ENCODE data around the gene MAML3. TPM values are rescaled to one million over a fixed set of nuclear protein-coding genes. Genes with fewer than 3 reads are reported as not detected.
A peak's percentile ranks its signal among the peaks of the same experiment; 100 is the strongest.

The MAML3 gene
- total and polyA plus RNA-seq, 2 of the 13 experiments (the other 11 are each of a cell fraction or from before 2014, with no cell fraction given): 0.05 to 0.13 TPM

DNA sequence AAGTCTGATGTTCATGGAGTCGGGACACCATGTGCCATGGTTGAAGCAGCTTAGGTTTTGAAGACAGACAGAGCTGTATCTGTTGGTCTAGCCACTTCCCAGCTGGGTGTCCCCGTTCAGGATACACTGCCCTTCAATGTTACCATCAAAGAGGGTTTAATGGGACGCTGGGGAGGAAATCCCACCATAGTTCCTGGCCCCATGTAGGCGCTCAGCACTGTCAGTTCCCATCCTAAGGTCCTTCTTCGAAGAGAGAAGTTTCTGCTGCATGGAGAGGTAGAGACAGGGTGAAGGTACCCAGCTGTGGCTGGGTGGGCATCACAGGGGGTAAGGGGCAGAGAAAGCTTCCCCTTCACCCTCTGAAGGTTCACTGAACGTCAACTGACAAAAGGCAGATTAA lies 484.6 kb downstream of the MAML3 start:
- Histone ChIP-seq H3K79me2 (ENCODE audit: insufficient read depth, low read length) (peaks cover 89% of the 10 kb centered on the region), H2AFZ (ENCODE audit: low read length) (no peak overlapping the region), H3K27me3 (ENCODE audit: control insufficient read depth in 1 of 2, insufficient read depth in 2 of 2, low read length in 2 of 2) (no peaks in the 10 kb centered on the region; a peak in 1 of 5 replicates), H3K4me1 (ENCODE audit: insufficient read depth, low read length) (peaks cover 82% of the 10 kb centered on the region), H3K4me2 (ENCODE audit: low read depth, low read length) (peak overlapping the region; percentile 86), H3K36me3 (replicated peaks in 1 of 2; ENCODE audit: control insufficient read depth in 1 of 2, insufficient read depth in 2 of 2, low read length in 2 of 2) (peaks cover 13 to 32% of the 10 kb centered on the region in 2 experiments), H3K9me3 (ENCODE audit: low read length) (no peaks in the 10 kb centered on the region), H3K4me3 (replicated peaks in 1 of 3; ENCODE audit: insufficient read depth in 1 of 3, low read depth in 2 of 3, low read length in 3 of 3) (peak overlapping the region; percentile 75 to 81 (median 79)), H4K20me1 (ENCODE audit: insufficient read depth, low read length) (peaks cover 56% of the 10 kb centered on the region), H3K9ac (ENCODE audit: insufficient read depth, low read depth, low read length) (peak overlapping the region; percentile 94; the same call in 1 of the 2 replicates), H3K27ac (ENCODE audit: extremely low read length, insufficient read depth, low read length) (peak overlapping the region; percentile 34)
- intact Hi-C loops (cut with micrococcal nuclease; ENCODE audit: unreplicated experiment) (loop anchor here (5.0 to 10.0 kb wide), 2 partner anchors 175 to 483 kb away; partner anchors contain the start of gene MAML3), in situ Hi-C loops (cut with HindIII; ENCODE audit: extremely low pct_ligation_motif_present, low pct_unique_long_range_greater_than_20kb) (no loop called here)
- no peak for DNase-seq (ENCODE audit: low spot score)
- TF ChIP-seq SP5 (CRISPR knock-in tag; IDR thresholded peaks at IDR 0.05; ENCODE audit: borderline replicate concordance, low read depth) (no peak), KLF12 (CRISPR knock-in tag; IDR thresholded peaks at IDR 0.05; ENCODE audit: borderline replicate concordance) (no peak), ZC3H13 (CRISPR knock-in tag; IDR thresholded peaks at IDR 0.05) (no peak), ZNF572 (CRISPR knock-in tag; IDR thresholded peaks at IDR 0.05) (0 out of 2 replicates have a peak, but pooled peaks have one; percentile 49), ZNF501 (CRISPR knock-in tag; IDR thresholded peaks at IDR 0.05) (peak; percentile 69; the same call in 1 of the 2 replicates), PCBP2 (optimal IDR thresholded peaks at IDR 0.05; ENCODE audit: low read depth, low read length, poor library complexity, severe bottlenecking) (no peak), TGIF2 (CRISPR knock-in tag; IDR thresholded peaks at IDR 0.05) (no peak), ZSCAN31 (CRISPR knock-in tag; IDR thresholded peaks at IDR 0.05; ENCODE audit: low read depth) (0 out of 2 replicates have a peak, but pooled peaks have one; percentile 13), KLF11 (CRISPR knock-in tag; IDR thresholded peaks at IDR 0.05) (no peak), ZNF720 (CRISPR knock-in tag; IDR thresholded peaks at IDR 0.05) (no peak), ZNF607 (CRISPR knock-in tag; IDR thresholded peaks at IDR 0.05; ENCODE audit: borderline replicate concordance) (peak; percentile 61; the same call in 1 of the 2 replicates), MED8 (CRISPR knock-in tag; IDR thresholded peaks at IDR 0.05; ENCODE audit: insufficient replicate concordance) (no peak)
- TF ChIP-seq, protein P1, sequence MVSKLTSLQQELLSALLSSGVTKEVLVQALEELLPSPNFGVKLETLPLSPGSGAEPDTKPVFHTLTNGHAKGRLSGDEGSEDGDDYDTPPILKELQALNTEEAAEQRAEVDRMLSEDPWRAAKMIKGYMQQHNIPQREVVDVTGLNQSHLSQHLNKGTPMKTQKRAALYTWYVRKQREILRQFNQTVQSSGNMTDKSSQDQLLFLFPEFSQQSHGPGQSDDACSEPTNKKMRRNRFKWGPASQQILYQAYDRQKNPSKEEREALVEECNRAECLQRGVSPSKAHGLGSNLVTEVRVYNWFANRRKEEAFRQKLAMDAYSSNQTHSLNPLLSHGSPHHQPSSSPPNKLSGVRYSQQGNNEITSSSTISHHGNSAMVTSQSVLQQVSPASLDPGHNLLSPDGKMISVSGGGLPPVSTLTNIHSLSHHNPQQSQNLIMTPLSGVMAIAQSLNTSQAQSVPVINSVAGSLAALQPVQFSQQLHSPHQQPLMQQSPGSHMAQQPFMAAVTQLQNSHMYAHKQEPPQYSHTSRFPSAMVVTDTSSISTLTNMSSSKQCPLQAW (CRISPR knock-in tag; IDR thresholded peaks at IDR 0.05): peak; percentile 58; the same call in 1 of the 2 replicates
- TF ChIP-seq, protein P2, sequence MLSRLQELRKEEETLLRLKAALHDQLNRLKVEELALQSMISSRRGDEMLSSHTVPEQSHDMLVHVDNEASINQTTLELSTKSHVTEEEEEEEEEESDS (CRISPR knock-in tag; IDR thresholded peaks at IDR 0.05; ENCODE audit: borderline replicate concordance): no peak
- TF ChIP-seq, protein P3, sequence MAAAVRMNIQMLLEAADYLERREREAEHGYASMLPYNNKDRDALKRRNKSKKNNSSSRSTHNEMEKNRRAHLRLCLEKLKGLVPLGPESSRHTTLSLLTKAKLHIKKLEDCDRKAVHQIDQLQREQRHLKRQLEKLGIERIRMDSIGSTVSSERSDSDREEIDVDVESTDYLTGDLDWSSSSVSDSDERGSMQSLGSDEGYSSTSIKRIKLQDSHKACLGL (CRISPR knock-in tag; IDR thresholded peaks at IDR 0.05): no peak
- FAIRE-seq: no peak
- BruUV-seq (replicated peaks): no TSS peak
- no peak for ATAC-seq
- 77% methylated on average over 3 of the region's 6 CpGs for WGBS (ENCODE audit: low lambda C conversion rate)
- ChIA-PET CTCF (ENCODE audit: low intra/inter-chr PET ratio, low total read pairs) (no interaction called here), POLR2A (interaction anchor here (1.1 kb wide), 1 partner anchor 20 kb away, joined by 4 read pairs; no protein-coding TSS in a partner anchor)

Data from HepG2 (cell line).